ENCODE measurements around the gene DNAAF1. TPM values are rescaled to one million over a fixed set of nuclear protein-coding genes. Genes with fewer than 3 reads are reported as not detected.
A peak's percentile ranks its signal among the peaks of the same experiment; 100 is the strongest.

The DNAAF1 gene
- total and polyA plus RNA-seq, 2 of the 8 experiments (the other 6 are each of a cell fraction or from before 2014, with no cell fraction given): 0.09 to 0.15 TPM

DNA sequence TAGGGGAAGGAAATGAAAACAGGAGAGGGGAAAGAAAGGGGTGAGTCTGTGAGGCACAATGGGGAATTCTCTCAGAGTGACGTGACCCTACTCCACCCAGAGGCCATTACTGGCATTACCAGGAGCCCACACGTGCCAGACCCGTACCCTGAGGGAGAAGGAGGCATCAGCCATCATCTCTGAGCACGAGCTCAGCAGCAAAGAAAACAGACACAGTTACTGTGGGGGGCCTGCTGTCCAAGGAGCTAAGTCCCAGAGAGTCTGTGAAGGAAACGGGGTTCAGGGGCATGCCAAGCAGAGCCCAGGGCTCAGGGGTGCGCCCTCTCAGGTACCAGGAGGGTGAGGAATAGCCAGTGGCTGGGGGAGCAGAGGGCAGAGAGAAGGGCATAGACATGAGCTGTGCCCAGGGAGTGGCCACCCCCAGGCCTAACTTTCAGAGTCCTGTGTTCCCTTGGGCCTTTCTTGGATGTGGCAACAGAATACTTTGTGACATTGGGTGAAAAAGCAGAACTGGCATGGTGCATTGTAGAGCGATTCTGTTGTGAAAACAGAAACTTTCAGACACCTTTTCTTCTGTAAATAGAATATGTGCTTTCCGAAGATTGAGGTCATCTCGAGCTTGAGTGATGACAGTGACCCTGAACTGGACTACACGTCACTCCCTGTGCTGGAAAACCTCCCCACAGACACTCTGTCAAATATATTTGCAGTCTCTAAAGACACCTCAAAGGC, 30.4 kb downstream of the DNAAF1 start:
- FAIRE-seq: peak; percentile 24
- TF ChIP-seq FOSL1 (IDR thresholded peaks at IDR 0.05; ENCODE audit: insufficient read depth, low read depth, low read length) (no peak), POLR2AphosphoS5 (IDR thresholded peaks at IDR 0.05; ENCODE audit: low read depth, low read length) (peak; percentile 29), KDM5A (IDR thresholded peaks at IDR 0.05; ENCODE audit: low read length) (no peak), SRF (IDR thresholded peaks at IDR 0.05; ENCODE audit: low read depth, low read length) (no peak), RXRA (IDR thresholded peaks at IDR 0.05; ENCODE audit: insufficient read depth, low read depth, low read length) (no peak), EZH2 (IDR thresholded peaks at IDR 0.05; ENCODE audit: low read depth, low read length, severe bottlenecking) (no peak), YY1 (IDR thresholded peaks at IDR 0.05; ENCODE audit: low read depth, low read length) (peak; percentile 48; the same call in 1 of the 2 replicates), TEAD4 (IDR thresholded peaks at IDR 0.05; ENCODE audit: low read depth, low read length) (0 out of 2 replicates have a peak, but pooled peaks have one; percentile 21), BRCA1 (IDR thresholded peaks at IDR 0.05; ENCODE audit: low read depth, low read length) (no peak), GABPA (IDR thresholded peaks at IDR 0.05; ENCODE audit: borderline replicate concordance, insufficient read depth, low read length) (no peak)
- TF ChIP-seq, protein P1, sequence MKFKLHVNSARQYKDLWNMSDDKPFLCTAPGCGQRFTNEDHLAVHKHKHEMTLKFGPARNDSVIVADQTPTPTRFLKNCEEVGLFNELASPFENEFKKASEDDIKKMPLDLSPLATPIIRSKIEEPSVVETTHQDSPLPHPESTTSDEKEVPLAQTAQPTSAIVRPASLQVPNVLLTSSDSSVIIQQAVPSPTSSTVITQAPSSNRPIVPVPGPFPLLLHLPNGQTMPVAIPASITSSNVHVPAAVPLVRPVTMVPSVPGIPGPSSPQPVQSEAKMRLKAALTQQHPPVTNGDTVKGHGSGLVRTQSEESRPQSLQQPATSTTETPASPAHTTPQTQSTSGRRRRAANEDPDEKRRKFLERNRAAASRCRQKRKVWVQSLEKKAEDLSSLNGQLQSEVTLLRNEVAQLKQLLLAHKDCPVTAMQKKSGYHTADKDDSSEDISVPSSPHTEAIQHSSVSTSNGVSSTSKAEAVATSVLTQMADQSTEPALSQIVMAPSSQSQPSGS (IDR thresholded peaks at IDR 0.05; ENCODE audit: low read length): peak; percentile 40; the same call in 1 of the 2 replicates

More for the DNA sequence above, 30.4 kb downstream of the DNAAF1 start:
- Histone ChIP-seq H3K36me3 (ENCODE audit: control insufficient read depth in 2 of 4, insufficient read depth in 4 of 4, low read length in 3 of 4) (peaks cover 0 to 18% (median 11%) of the 10 kb centered on the region in 4 experiments; a peak in 6 of 8 replicates), H4K5ac (ENCODE audit: insufficient read length, low read depth, low read length) (no peak overlapping the region), H3K4me1 (replicated peaks in 1 of 4; ENCODE audit: control insufficient read depth in 3 of 4, insufficient read depth in 4 of 4, low read length in 3 of 4) (no peaks in the 10 kb centered on the region), H4K20me1 (replicated peaks in 1 of 2; ENCODE audit: control insufficient read depth in 1 of 2, insufficient read depth in 2 of 2, low read length in 2 of 2) (peaks cover 0 to 2% of the 10 kb centered on the region in 2 experiments), H2BK12ac (ENCODE audit: low read depth, low read length) (no peak overlapping the region), H3K4me3 (ENCODE audit: extremely low read depth in 1 of 4, insufficient read depth in 2 of 4, low read depth in 3 of 4, low read length in 4 of 4) (no peak overlapping the region), H2BK20ac (ENCODE audit: low read length) (no peak overlapping the region), H3K56ac (replicated peaks; ENCODE audit: insufficient read length, low read depth, low read length) (no peak overlapping the region), H3K23ac (ENCODE audit: insufficient read length) (no peak overlapping the region), H3K79me1 (ENCODE audit: low read depth, low read length) (no peaks in the 10 kb centered on the region), H3K4me2 (ENCODE audit: insufficient read depth in 1 of 2, low read depth in 2 of 2, low read length in 2 of 2) (no peak overlapping the region), H3K79me2 (ENCODE audit: control insufficient read depth in 1 of 2, insufficient read depth in 2 of 2, low read length in 2 of 2) (no peaks in the 10 kb centered on the region), H2BK120ac (replicated peaks; ENCODE audit: low read depth, low read length) (no peak overlapping the region), H3K14ac (ENCODE audit: insufficient read length) (no peak overlapping the region), H4K8ac (ENCODE audit: extremely low read depth, insufficient read depth, low read length) (peak overlapping the region; percentile 72; the same call in 1 of the 2 replicates), H3K27me3 (replicated peaks in 1 of 4; ENCODE audit: control insufficient read depth in 3 of 4, extremely low read depth in 1 of 4, insufficient read depth in 3 of 4, low read length in 3 of 4) (no peaks in the 10 kb centered on the region), H3K4ac (replicated peaks; ENCODE audit: insufficient read length, low read depth, low read length) (no peak overlapping the region), H2BK15ac (ENCODE audit: low read length) (no peak overlapping the region), H4K91ac (replicated peaks; ENCODE audit: insufficient read length, low read length) (no peak overlapping the region), H3K23me2 (ENCODE audit: low read depth, low read length) (no peaks in the 10 kb centered on the region), H2AFZ (ENCODE audit: low read length) (no peak overlapping the region), H2BK5ac (ENCODE audit: low read depth, low read length) (no peak overlapping the region), H3K27ac (ENCODE audit: low read depth, low read length) (no peak overlapping the region), H3K9ac (replicated peaks in 1 of 4; ENCODE audit: extremely low read depth in 1 of 4, low read depth in 3 of 4, low read length in 3 of 4) (no peak overlapping the region), H3K9me3 (ENCODE audit: insufficient read depth in 2 of 2, low read depth in 1 of 2, low read length in 1 of 2) (no peaks in the 10 kb centered on the region), H2AK5ac (ENCODE audit: low read depth, low read length) (no peak overlapping the region), H3K18ac (ENCODE audit: extremely low read depth, low read length) (no peak overlapping the region)
- 49% methylated on average over 10 of the region's 10 CpGs; no CpG with 5 or more reads in 1 of the 2 experiments for WGBS, 2 experiments (ENCODE audit: extremely low coverage in 1 of 2, insufficient coverage in 1 of 2, insufficient read length in 1 of 2, insufficient replicate concordance in 2 of 2, low coverage in 1 of 2, low lambda C conversion rate in 2 of 2, missing lambda C conversion rate in 1 of 2)
- CTCF ChIA-PET (ENCODE audit: partially characterized antibody): interaction anchor here (0.6 to 8.9 kb wide), 48 partner anchors 8 to 520 kb away, joined by 3 to 93 read pairs (median 4); partner anchors contain the start of genes DNAAF1, HSDL1, MBTPS1 and TAF1C
- POLR2A ChIA-PET (ENCODE audit: partially characterized antibody): interaction anchor here (0.6 to 5.9 kb wide), 9 partner anchors 8 to 105 kb away, joined by 3 to 35 read pairs (median 4); partner anchors contain the start of gene MBTPS1
- peak; percentile 34 to 90 for DNase-seq (ENCODE audit: low read depth in 1 of 2, low spot score in 2 of 2)

All from H1 (cell line).